D721Med (cell line): ENCODE results near the gene UROS.

Source experiments
- DNase-seq: peaks from one replicate; pipeline ENCODE4 v3.0.0; 2011; ENCODE audit warnings: low spot score; ENCODE audit not compliant: insufficient read length
- FAIRE-seq: peaks from 2 replicates; lab custom pipeline; 2011; peaks lifted over from hg19 to GRCh38; lab: Jason Lieb, UNC
- TF ChIP-seq, protein P1 (sequence below): IDR thresholded peaks from 2 replicates; pipeline ENCODE4 v1.5.1; 2012; ENCODE audit warnings: mild to moderate bottlenecking, control low read depth; ENCODE audit not compliant: insufficient read depth; ENCODE audit errors: missing control alignments

UROS gene

DNA sequence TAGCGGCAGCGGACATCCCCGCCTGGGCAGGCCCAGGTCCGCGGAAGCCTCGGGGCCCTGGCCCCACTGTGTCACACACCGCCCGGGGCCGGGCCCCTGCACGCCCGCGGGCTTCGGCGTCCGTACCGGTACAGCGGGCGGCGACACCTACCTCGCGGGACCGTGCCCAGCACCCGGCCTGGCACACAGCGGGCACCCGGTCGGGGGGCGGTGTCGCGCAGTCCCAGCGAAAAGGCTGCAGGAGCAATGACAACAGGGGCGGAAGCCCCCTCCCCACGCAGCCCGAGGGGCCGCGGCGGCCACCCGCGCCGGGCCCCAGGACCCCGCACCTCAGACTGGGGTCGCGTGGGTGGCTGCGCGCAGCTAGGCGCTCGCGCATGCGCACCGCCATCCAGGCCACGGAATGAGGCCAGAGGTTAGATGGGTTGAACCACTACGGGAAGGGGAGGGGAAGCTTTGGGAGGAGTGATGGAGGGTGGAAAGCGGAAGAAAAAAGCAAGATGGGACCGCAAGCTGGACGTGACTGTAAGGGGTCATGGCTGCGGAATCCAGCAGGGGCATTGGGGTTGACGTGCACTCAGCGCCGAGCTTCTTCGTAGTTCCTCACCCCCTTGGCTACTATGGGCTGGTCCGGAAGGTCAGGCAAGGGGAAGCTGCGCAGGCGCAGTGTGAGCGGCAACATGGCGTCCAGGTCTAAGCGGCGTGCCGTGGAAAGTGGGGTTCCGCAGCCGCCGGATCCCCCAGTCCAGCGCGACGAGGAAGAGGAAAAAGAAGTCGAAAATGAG lies at the start of gene UROS, which contains the start of gene BCCIP:
UROS (minus strand) TSS at position 381 of the 785 bp plus-strand sequence. CDS start 6,759 bp downstream, outside the sequence.
BCCIP (plus strand) TSS at position 669 of the 785 bp plus-strand sequence; CDS start at position 681, 12 bp downstream.
- FAIRE-seq: no peak
- DNase-seq: peak; percentile 62

DNA sequence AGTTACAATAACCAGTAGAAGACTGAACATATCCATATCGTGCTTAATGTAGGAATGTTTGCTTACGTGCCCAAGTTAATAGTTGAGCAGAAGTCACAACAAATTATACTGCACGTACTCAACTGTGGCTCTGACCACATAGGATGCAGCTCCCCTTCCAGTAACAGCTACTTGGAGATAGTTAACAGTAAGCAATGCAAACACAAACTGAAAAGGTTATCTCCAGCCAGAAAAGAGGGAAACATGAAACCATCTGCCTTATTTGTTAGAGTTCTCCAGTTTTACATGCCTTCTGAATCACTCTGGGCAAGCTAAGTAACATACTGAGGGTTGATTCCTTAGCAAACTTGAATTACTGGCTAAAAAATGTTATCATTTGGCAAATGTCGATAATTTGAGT lies 48.3 kb upstream of the UROS start:
- FAIRE-seq (no peak), DNase-seq (no peak)
- TF ChIP-seq, protein P1, sequence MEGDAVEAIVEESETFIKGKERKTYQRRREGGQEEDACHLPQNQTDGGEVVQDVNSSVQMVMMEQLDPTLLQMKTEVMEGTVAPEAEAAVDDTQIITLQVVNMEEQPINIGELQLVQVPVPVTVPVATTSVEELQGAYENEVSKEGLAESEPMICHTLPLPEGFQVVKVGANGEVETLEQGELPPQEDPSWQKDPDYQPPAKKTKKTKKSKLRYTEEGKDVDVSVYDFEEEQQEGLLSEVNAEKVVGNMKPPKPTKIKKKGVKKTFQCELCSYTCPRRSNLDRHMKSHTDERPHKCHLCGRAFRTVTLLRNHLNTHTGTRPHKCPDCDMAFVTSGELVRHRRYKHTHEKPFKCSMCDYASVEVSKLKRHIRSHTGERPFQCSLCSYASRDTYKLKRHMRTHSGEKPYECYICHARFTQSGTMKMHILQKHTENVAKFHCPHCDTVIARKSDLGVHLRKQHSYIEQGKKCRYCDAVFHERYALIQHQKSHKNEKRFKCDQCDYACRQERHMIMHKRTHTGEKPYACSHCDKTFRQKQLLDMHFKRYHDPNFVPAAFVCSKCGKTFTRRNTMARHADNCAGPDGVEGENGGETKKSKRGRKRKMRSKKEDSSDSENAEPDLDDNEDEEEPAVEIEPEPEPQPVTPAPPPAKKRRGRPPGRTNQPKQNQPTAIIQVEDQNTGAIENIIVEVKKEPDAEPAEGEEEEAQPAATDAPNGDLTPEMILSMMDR: no peak

More for the DNA sequence above, at the start of gene UROS, which contains the start of gene BCCIP:
- TF ChIP-seq, protein P1: no peak

DNA sequence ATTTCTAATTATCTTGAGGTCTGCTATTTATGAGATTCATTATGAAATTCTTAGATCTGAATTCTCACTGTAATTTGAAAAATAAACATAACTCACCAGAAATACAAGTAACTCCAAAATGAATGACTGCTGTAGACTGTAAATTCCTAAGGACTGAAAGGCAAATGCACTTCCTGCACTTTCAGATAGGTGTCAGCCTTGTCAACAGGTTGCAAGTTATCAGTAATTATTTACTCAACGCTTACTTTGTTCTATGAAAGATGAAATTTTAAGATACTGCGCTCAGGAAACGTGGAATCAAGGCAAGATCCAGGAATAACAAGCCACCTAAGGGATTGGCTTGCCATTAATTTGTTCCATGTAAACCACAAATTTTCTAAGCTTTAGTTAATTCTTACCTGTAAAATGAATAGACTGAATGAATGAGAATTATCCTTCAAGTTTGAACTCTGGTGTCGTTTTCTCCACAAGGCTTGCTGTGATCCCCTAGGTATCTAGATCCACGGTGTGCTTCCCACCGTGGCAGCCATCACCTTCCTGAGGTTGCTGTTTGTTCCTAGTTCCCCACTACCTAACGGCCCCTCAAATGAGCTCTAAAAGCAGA lies 45.4 kb upstream of the UROS start:
- DNase-seq: no peak
- FAIRE-seq: no peak
- TF ChIP-seq, protein P1: peak; percentile 77

DNA sequence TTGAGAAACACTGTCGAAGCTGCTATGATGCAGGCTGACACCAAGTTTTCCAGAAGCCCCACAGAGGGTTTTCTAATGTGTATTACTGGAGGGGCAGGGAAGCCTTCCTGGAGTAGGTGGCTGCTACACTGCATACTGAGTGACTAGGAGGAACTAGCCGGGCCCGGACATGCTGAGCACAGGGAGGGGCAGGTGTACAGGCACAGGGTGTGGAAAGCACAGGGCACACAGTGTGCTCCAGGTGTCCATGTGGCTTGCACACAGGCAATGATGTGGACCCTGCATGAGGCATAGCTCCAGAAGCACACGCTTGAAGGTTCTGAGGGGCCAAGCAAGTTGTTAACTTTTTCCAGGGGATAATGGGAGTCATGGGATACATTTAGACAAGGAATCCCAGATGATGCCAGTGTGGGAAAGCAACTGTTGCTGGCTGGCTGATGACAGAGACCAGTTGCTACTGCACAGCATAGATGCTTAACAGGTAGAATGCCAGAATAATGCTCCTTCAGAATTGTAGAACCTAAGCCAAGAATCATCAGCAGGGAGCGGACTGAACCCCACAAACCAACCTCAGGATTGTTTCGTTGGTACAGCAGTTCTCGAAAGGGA lies 43.5 kb upstream of the UROS start:
- FAIRE-seq (no peak), DNase-seq (no peak)
- TF ChIP-seq, protein P1: no peak

DNA sequence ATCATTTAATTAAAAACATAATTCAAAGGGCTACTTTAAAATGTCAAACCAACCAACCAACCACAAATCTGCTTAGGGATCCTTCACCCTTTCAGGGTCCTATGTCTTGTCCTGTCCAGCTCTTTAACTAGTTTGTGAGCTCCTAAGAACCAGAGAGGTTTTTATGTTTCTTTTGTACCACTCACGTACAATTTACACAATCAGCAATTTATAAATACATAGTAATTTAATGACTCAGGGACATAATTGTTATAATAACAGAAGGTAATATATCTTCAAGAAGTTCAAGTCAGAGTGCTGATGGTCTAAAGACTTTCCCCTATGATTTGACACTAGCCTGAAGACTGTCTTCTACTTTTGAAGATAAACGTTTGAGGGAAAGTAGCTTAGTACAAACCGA lies 42.1 kb upstream of the UROS start:
- FAIRE-seq: no peak

DNA sequence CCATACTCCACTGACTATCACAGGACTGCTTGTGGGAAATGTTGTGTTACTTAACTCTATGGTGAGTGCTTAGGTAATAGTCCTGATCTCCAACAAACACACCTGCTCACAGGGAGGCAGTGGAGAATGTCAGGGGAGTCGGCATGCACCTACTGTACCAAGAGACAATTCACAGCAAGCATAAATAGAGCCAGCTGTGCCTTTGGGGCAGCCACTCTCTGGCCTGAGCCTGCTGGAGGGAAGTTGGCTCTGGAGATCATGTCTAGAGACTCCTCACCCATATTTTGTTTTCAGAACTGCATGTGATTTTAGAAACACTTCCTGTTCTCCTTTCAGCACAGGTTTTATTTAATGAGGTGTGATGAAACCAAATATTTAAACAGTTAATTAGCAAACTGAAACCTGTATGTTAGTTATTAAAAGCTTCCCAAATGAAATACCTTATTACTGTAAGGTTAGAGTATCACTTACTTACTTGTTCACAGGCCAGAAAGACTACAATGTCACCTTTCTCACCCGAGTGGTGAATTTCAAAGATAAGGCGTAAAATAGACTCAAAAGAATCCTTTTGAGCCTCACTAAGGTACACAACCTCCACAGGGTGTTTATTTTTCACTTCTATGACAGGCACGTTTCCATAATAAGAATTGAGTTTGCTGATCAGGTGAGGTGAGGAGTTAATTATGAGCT lies 36.2 kb upstream of the UROS start:
- TF ChIP-seq, protein P1: no peak
- DNase-seq (no peak), FAIRE-seq (no peak)

More for the DNA sequence above, 42.1 kb upstream of the UROS start:
- TF ChIP-seq, protein P1: no peak
- DNase-seq: no peak
